ENCODE data around the gene AUTS2.

AUTS2 gene

DNA sequence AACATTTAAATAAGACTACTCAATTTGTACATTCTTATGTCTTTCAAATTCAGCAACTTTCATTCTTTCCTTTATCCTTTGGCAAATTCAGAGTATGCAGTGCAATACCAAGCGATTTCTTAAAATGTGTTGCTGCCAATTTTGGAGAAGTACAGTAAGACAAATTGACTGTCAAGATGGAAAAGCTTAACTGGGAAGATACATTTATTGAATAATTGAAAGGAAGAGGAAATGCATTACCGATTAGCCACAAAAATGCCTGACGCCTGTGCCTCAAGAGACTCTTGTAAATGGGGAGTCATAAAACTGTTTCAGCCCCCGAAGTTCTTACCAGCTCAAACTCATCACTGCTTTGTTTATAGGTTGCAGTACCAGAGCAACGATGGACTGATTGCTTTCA lies 1160.4 kb downstream of the AUTS2 start:
- DNase-seq (ENCODE audit: low read depth) = no peak

DNA sequence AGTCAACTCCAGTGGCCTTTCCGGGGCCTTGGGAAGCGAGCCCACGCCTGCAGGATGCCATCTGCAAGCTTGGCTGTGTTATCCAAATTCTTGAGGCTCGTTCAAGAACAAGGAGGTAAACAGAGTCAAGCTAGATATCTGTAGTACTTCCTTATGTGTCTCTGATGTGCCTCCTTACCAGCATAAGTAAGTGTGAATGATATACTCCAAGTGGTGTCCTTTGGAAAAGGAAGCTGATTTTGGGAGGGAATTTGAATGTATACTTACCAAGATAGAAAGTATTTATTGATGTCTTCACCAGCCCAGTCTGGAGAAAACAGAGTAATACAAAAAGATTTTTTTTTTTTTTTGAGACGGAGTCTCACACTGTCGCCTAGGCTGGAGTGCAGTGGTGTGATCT lies 1161.4 kb downstream of the AUTS2 start:
- no peak for DNase-seq (ENCODE audit: low read depth)

- no peak for DNase-seq (ENCODE audit: low read depth)
These were observed 1163.5 kb downstream of the AUTS2 start for GRCh38 chr7:70761711-70762328.

- no peak for DNase-seq (ENCODE audit: low read depth)
These were observed 1164.4 kb downstream of the AUTS2 start for GRCh38 chr7:70762696-70763095.

- DNase-seq (ENCODE audit: low read depth) = no peak
These were observed 1165.9 kb downstream of the AUTS2 start for GRCh38 chr7:70763961-70764691.

DNA sequence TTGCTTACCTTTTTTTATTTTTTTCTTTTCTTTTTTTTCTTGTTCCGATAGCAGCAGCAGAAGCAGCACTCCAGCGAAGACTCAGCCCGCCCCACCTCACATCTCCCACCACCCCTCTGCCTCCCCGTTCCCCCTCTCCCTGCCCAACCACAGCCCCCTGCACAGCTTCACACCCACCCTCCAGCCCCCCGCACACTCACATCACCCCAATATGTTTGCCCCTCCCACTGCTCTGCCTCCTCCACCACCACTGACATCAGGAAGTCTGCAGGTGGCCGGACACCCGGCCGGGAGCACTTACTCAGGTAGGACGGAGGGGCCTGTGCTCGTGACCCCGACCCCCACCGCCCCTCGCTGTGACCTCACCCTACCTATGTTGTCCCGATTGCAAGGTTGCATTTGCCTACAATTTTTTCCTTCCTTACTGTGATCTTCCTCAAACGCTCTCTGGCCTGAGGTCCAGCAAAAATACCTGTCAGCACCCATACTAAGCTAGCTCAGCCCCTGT lies 1166.5 kb downstream of the AUTS2 start:
- no peak for DNase-seq (ENCODE audit: low read depth)

DNA sequence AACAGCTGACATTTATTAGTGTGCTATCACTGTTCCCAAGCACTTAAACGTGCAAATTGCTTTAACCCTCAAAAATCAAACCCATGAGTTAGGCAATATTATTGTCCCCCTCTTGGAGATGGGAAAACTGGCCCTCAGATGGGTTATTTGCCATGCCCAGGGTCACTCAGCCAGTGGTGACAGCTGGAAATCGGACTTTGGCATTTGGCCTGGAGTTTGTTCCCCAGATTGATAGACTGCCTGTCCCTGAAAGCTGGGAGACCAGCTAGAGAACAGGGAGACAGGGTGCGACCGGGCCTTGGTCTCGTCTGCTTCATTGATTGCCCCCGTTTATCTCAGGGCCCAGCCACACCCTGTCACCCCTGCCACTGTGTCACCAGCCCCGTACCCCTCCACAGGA lies 1167.4 kb downstream of the AUTS2 start:
- no peak for DNase-seq (ENCODE audit: low read depth)

- DNase-seq (ENCODE audit: low read depth) = no peak
These were observed 1167.8 kb downstream of the AUTS2 start for GRCh38 chr7:70766109-70766508.

DNA sequence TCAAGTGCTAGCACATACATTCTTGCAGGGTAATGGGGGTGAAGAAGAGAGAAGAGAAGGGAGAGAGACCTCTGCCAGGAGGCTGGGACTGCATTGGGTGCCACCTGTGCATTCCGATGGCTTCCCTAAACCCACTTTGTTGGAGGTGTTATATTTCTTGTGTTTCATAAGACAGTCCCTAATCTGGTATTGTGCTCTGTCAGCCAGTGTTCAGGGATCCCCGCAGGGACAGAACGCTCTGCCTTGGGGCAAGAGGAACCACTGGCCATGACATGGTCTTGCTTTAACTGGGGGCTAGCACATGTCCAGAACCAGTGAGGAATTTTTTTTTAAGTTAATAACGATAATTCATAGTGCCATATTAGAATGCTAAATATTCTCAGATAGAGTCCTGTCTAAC lies 1168.4 kb downstream of the AUTS2 start:
- DNase-seq (ENCODE audit: low read depth) = no peak

GRCh38 chr7:70770154-70770553 lies 1171.9 kb downstream of the AUTS2 start:
- no peak for DNase-seq (ENCODE audit: low read depth)

GRCh38 chr7:70771451-70771850 lies 1173.2 kb downstream of the AUTS2 start:
- no peak for DNase-seq (ENCODE audit: low read depth)

DNA sequence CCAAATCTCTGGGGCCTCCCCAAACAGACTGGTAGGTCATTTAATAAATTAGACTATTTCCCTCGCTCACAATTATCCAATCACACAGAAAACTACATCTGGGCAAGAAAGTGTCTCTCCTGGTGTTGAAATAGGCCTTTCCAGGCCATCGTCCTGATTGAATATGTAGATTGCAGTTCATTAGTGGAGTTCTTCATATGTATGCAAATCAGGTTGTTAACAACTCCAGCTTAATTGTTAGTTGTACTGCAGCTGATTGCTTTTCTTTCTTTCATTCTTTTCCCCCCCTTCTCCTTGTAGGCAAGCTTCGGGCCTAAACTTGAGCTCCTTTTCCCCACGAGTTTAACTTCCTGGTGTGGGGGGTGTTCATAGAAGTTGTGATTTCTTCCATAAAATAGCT lies 1174.6 kb downstream of the AUTS2 start:
- DNase-seq (ENCODE audit: low read depth) = no peak

GRCh38 chr7:70773406-70773805 lies 1175.1 kb downstream of the AUTS2 start:
- no peak for DNase-seq (ENCODE audit: low read depth)

DNA sequence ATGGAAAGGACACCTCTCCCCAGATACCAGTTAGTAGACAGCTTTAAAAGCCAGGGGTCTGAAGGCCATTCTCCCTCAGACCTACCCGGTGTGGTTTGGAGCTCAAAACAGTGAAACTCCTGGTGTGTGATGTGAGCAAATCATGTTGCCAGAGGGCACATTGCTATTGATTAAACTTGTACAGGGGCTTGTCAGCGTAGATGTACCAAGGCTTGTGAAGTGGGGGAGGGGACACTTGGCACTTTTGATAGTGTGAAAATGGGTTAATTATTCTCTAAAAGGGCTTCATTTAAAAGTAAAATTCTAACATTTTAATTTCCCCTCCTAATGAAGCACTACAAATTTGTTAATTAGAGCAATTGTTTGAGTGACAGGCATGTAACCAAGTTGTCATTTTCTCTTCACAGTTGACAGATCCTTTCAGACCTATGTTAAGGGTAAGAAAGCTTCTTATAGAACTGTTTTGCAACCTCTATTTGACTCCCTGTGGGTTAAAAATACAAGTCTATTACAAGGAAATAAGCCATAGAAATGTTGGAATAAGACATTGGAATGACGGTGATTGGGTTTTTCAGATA lies 1176.8 kb downstream of the AUTS2 start:
- DNase-seq (ENCODE audit: low read depth) = no peak

GRCh38 chr7:70775570-70776156 lies 1177.4 kb downstream of the AUTS2 start:
- DNase-seq (ENCODE audit: low read depth) = no peak

GRCh38 chr7:70776627-70777101 lies 1178.4 kb downstream of the AUTS2 start:
- DNase-seq (ENCODE audit: low read depth) = no peak

GRCh38 chr7:70777251-70777650 lies 1179.0 kb downstream of the AUTS2 start:
- no peak for DNase-seq (ENCODE audit: low read depth)

DNA sequence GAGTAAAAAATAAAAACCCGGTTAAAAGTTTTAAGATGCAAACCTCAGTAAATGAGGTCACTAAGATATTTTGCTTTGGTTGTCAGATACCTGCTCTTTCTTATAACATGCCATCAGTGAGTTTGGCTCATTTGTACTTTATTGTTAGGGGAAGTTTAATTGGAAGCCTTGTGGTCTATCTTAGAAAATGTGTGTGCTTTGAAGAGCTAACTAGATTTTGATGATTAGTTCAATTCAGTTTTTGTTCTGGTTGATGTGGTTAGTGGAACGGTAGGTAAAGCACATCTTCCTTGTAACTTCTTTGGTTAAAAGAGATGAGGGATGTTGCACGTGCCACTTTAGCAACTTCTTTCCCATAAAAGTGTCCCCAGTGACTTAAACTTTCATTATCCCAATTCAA lies 1180.3 kb downstream of the AUTS2 start:
- no peak for DNase-seq (ENCODE audit: low read depth)

DNA sequence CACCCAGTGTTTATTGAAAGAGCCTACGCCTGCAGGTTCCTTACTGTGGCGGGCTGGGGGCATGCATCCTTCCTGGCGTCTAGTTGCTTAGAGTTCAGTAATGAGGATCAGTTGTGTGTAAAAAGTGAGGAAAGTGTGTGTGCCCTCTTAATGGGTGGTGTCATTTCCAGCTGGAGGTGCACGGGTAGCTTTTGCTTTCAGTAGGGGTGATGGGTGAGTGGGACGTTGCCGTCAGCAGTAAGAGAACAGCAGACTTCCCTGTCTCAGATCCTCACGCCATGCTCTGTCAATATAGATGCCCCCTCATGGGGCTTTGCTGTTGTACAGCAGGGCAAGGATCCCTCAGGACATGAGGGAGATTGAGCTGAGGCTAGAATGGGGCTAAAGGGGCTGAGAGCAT lies 1181.0 kb downstream of the AUTS2 start:
- no peak for DNase-seq (ENCODE audit: low read depth)

DNA sequence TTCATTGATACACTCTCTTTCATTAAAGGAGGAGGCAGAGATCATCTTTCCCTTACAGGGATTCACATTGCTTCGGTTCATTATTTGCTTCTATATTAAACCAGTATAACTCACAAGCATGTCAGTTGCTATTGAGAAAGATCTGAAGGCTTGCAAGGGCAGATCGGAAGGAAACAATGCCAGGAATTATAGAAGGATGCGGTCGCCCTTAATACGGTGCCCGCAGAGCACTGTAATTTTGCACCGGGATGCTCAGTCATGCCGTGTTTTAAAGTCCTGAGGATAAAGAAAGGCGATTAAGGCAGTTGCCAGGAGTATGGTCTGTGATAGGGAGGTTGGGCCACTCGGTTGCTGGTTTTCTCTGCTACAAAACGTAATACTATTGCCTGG lies 1183.6 kb downstream of the AUTS2 start:
- DNase-seq (ENCODE audit: low read depth) = no peak

GRCh38 chr7:70782796-70783195 lies 1184.5 kb downstream of the AUTS2 start:
- DNase-seq (ENCODE audit: low read depth) = no peak

DNA sequence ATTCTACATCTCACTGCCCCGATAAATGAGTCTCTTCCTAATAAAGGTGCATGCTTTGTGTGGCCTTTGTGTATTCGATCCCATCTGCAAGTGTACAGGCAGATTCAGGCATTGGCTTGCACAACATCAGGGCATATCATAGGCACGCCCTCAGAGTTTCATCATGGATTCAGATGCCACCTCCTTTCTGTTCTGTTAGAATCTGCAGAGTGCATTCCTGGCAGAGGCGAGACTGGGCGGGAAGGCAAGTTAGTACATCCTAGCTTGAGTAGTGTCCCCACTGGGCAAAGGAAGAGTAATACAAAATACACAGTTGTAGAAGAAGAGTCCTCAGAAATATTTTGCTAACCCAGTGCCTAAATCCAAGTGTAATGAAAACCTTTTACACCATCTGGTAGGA lies 1187.2 kb downstream of the AUTS2 start:
- no peak for DNase-seq (ENCODE audit: low read depth)

DNA sequence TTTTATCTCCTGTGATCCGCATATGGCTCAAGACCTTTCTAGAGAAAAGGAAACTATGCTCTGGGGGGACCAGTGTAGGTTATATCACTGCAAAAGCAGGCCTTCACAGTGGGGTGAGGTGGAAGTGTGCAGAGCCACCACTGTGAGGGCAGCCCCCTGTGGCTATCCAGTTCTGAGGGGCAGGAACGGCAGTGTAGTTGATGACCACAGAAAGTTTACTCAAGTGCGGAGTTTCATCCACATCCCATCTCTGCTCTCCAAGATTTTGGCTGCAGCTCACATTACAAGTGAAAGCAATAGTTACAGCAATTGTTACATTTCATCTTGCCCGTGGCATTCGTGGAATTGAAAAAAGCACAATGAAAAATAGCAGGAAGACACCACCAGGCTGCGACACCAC lies 1187.8 kb downstream of the AUTS2 start:
- DNase-seq (ENCODE audit: low read depth) = no peak
